Measurements from ENCODE around the gene MRC2.

GRCh38 chr17:62692721-62693431 lies 65.4 kb downstream of the MRC2 start:
- TF ChIP-seq CTCF (IDR thresholded peaks at IDR 0.05 in 2 of 3, conservative IDR thresholded peaks at IDR 0.05 in 1 of 3; ENCODE audit: borderline replicate concordance in 1 of 3, insufficient read depth in 1 of 3, low read depth in 2 of 3, low read length in 2 of 3) (peak in 2 of 3 experiments; percentile 65 to 74; a peak in 4 of 6 replicates), POLR2AphosphoS5 (IDR thresholded peaks at IDR 0.05; ENCODE audit: low read depth, low read length) (no peak), EZH2 (IDR thresholded peaks at IDR 0.05) (no peak), RAD21 (IDR thresholded peaks at IDR 0.05; ENCODE audit: low read depth) (peak; percentile 43), EZH2phosphoT487 (IDR thresholded peaks at IDR 0.05; ENCODE audit: borderline replicate concordance) (no peak), POLR2A (IDR thresholded peaks at IDR 0.05; ENCODE audit: borderline replicate concordance, extremely low read depth, insufficient read depth, insufficient read length) (no peak), CEBPB (IDR thresholded peaks at IDR 0.05; ENCODE audit: low read depth) (no peak), ZFX (IDR thresholded peaks at IDR 0.05) (no peak), JUND (IDR thresholded peaks at IDR 0.05) (no peak), EGR1 (IDR thresholded peaks at IDR 0.05; ENCODE audit: low read depth) (no peak), REST (IDR thresholded peaks at IDR 0.05; ENCODE audit: low read depth) (no peak), ZNF274 (IDR thresholded peaks at IDR 0.05; ENCODE audit: low read depth, low read length) (no peak)
